ENCODE measurements around the gene ST3GAL3.
A peak's percentile ranks its signal among the peaks of the same experiment; 100 is the strongest.
"Not testable (repeated sequence)": the region's sequence is repeated elsewhere in the genome, so short reads cannot be mapped to it uniquely, and the experiment has no call there.

ST3GAL3 gene

GRCh38 chr1:43760745-43761317 lies 53.5 kb downstream of the ST3GAL3 start:
- no peak for DNase-seq

GRCh38 chr1:43763497-43763973 lies 56.2 kb downstream of the ST3GAL3 start:
- peak; percentile 53 for DNase-seq

GRCh38 chr1:43764581-43764980 lies 57.2 kb downstream of the ST3GAL3 start:
- no peak for DNase-seq

GRCh38 chr1:43766086-43766784 lies 58.9 kb downstream of the ST3GAL3 start:
- DNase-seq = no peak

GRCh38 chr1:43766818-43767525 lies 59.6 kb downstream of the ST3GAL3 start:
- no peak for DNase-seq

GRCh38 chr1:43768168-43768567 lies 60.8 kb downstream of the ST3GAL3 start:
- DNase-seq = no peak

- DNase-seq = no peak
Measured at GRCh38 chr1:43769350-43769908, 62.1 kb downstream of the ST3GAL3 start.

- no peak for DNase-seq
Measured at GRCh38 chr1:43770111-43770510, 62.8 kb downstream of the ST3GAL3 start.

- no peak for DNase-seq
Measured at GRCh38 chr1:43772978-43773377, 65.6 kb downstream of the ST3GAL3 start.

- DNase-seq = no peak
Measured at GRCh38 chr1:43773821-43774220, 66.5 kb downstream of the ST3GAL3 start.

GRCh38 chr1:43774359-43774758 lies 67.0 kb downstream of the ST3GAL3 start:
- no peak for DNase-seq

- no peak for DNase-seq
Measured at GRCh38 chr1:43776043-43776761, 68.9 kb downstream of the ST3GAL3 start.

- not testable (repeated sequence) for DNase-seq
Measured at GRCh38 chr1:43777916-43778315, 70.6 kb downstream of the ST3GAL3 start.

- DNase-seq = no peak
Measured at GRCh38 chr1:43779266-43779665, 71.9 kb downstream of the ST3GAL3 start.

- DNase-seq = no peak
Measured at GRCh38 chr1:43779805-43780403, 72.6 kb downstream of the ST3GAL3 start.

- no peak for DNase-seq
Measured at GRCh38 chr1:43781574-43781973, 74.2 kb downstream of the ST3GAL3 start.

GRCh38 chr1:43783096-43783670 lies 75.8 kb downstream of the ST3GAL3 start:
- no peak for DNase-seq

- no peak for DNase-seq
Measured at GRCh38 chr1:43783671-43784205, 76.4 kb downstream of the ST3GAL3 start.

- DNase-seq = no peak
Measured at GRCh38 chr1:43786201-43786958, 79.0 kb downstream of the ST3GAL3 start.

- no peak for DNase-seq
Measured at GRCh38 chr1:43786960-43787359, 79.6 kb downstream of the ST3GAL3 start.
